HCT116 (cell line): Measurements from ENCODE around the gene WHRN. TPM values are rescaled to one million over a fixed set of nuclear protein-coding genes. Genes with fewer than 3 reads are reported as not detected.

Source experiments
- ATAC-seq: fragments of 200-7000 bp; cut with Tn5 transposase; 2 replicates; pipeline ENCODE4 v1.9.1; 2020; ENCODE audit warnings: mild to moderate bottlenecking, moderate library complexity
- BruUV-seq: library from RNA; stranded (reverse); fragments of 400-500 nt; replicated peaks from 2 replicates; lab custom pipeline; 2021; lab: Mats Ljungman, UMichigan
- CTCF ChIA-PET: fragments of 300-600 bp; sonication (Branson Sonifier 250); formaldehyde crosslinking; loops from one replicate; lab custom pipeline; 2021; ENCODE audit warnings: antibody characterized with exemption; lab: Charles Lee
- POLR2A ChIA-PET: fragments of 300-600, 350-600 bp; sonication (Branson Sonifier 250); formaldehyde crosslinking; loops from one replicate; lab custom pipeline; 2021; ENCODE audit warnings: antibody characterized with exemption; lab: Charles Lee
- RAD21 ChIA-PET, 2 experiments: fragments of 300-600 bp; sonication (Branson Sonifier 250); formaldehyde crosslinking; loops; one replicate each; lab custom pipeline; 2023; ENCODE audit warnings: low total read pairs in 2 of 2; ENCODE audit not compliant: uncharacterized antibody in 2 of 2, unreplicated experiment in 2 of 2, low non-redundant PET in 1 of 2; lab: Charles Lee
- DNase-seq: peaks from one replicate; pipeline ENCODE4 v3.0.0-alpha.2; 2010; ENCODE audit warnings: low read depth, low spot score
- H2AFZ ChIP-seq: fragments of 200-600 bp; shearing (Covaris generic), sonication (generic); 2 replicates; pipeline ENCODE4 v1.6.1; 2017; ENCODE audit warnings: low read depth, mixed run types, mixed read lengths, antibody characterized with exemption, low read length; ENCODE audit not compliant: poor library complexity, severe bottlenecking
- H3K27ac ChIP-seq: 2 replicates; pipeline ENCODE4 v1.5.1; 2012; ENCODE audit warnings: low read depth, low read length
- H3K27me3 ChIP-seq: fragments of 200-600 bp; sonication (generic); 2 replicates; pipeline ENCODE4 v1.6.1; 2016; ENCODE audit warnings: mixed run types, low read length, mixed read lengths; ENCODE audit not compliant: insufficient read depth
- H3K36me3 ChIP-seq, 2 experiments: fragments of 200-500 bp in 1 of 2; fragments of 200-600 bp in 1 of 2; sonication (Bioruptor generic) in 1 of 2; sonication (generic) in 1 of 2; 2 replicates each; pipeline versions ENCODE4 v1.5.1 to v1.6.1; 2014 to 2016; ENCODE audit warnings: low read length in 2 of 2, inconsistent platforms in 1 of 2, mixed read lengths in 1 of 2, mixed run types in 1 of 2; ENCODE audit not compliant: insufficient read depth in 2 of 2, control insufficient read depth in 1 of 2
- H3K4me1 ChIP-seq, 2 experiments: fragments of 200-600 bp in 1 of 2; sonication (generic) in 1 of 2; 2 replicates each; pipeline versions ENCODE4 v1.5.1 to v1.6.1; 2012 to 2017; ENCODE audit warnings: low read length in 2 of 2, inconsistent platforms in 1 of 2, mild to moderate bottlenecking in 1 of 2, mixed read lengths in 1 of 2, mixed run types in 1 of 2, moderate library complexity in 1 of 2; ENCODE audit not compliant: insufficient read depth in 2 of 2, control insufficient read depth in 1 of 2
- H3K4me2 ChIP-seq: fragments of 200-600 bp; sonication (generic); 2 replicates; pipeline ENCODE4 v1.6.1; 2017; ENCODE audit warnings: mixed run types, low read length, mixed read lengths
- H3K4me3 ChIP-seq, 2 experiments: fragments of 200-600 bp in 1 of 2; sonication (generic) in 1 of 2; replicated peaks in 1 of 2; 2 replicates each; pipeline ENCODE4 v1.5.1; 2011 to 2016; ENCODE audit warnings: low read length in 2 of 2, control low read depth in 1 of 2, low read depth in 1 of 2, mild to moderate bottlenecking in 1 of 2, mixed read lengths in 1 of 2, mixed run types in 1 of 2
- H3K79me2 ChIP-seq: fragments of 200-600 bp; sonication (generic); 2 replicates; pipeline ENCODE4 v1.6.1; 2017; ENCODE audit warnings: mild to moderate bottlenecking, mixed run types, low read length, moderate library complexity, mixed read lengths; ENCODE audit not compliant: insufficient read depth
- H3K9ac ChIP-seq: fragments of 200-600 bp; sonication (generic); 2 replicates; pipeline ENCODE4 v1.6.1; 2016; ENCODE audit warnings: low read length, mixed read lengths
- H3K9me2 ChIP-seq: fragments of 200-600 bp; sonication (generic), shearing (Covaris generic); 2 replicates; pipeline ENCODE4 v1.6.1; 2017; ENCODE audit warnings: mixed run types, mild to moderate bottlenecking, moderate library complexity; ENCODE audit not compliant: insufficient read depth
- H3K9me3 ChIP-seq, 2 experiments: fragments of 200-500 bp in 1 of 2; fragments of 200-600 bp in 1 of 2; sonication (Bioruptor generic) in 1 of 2; sonication (generic) in 1 of 2; 2 replicates each; pipeline ENCODE4 v1.6.1; 2014 to 2017; ENCODE audit warnings: low read length in 2 of 2, mixed read lengths in 2 of 2, inconsistent platforms in 1 of 2, low read depth in 1 of 2, mild to moderate bottlenecking in 1 of 2, mixed run types in 1 of 2, moderate library complexity in 1 of 2; ENCODE audit not compliant: control insufficient read depth in 1 of 2, insufficient read depth in 1 of 2
- H4K20me1 ChIP-seq: fragments of 200-600 bp; sonication (generic), shearing (Covaris generic); 2 replicates; pipeline ENCODE4 v1.6.1; 2017; ENCODE audit warnings: mixed run types, mild to moderate bottlenecking, moderate library complexity; ENCODE audit not compliant: insufficient read depth
- CTCF ChIP-seq, 3 experiments: fragments of 200-600 bp in 1 of 3; sonication (generic) in 1 of 3; IDR thresholded peaks in 2 of 3; conservative IDR thresholded peaks in 1 of 3; 2 replicates each; pipeline ENCODE4 v1.5.1; 2012 to 2017; ENCODE audit warnings: low read depth in 2 of 3, low read length in 2 of 3, antibody characterized with exemption in 1 of 3, borderline replicate concordance in 1 of 3, control low read depth in 1 of 3, mild to moderate bottlenecking in 1 of 3, mixed read lengths in 1 of 3, mixed run types in 1 of 3, moderate library complexity in 1 of 3; ENCODE audit not compliant: insufficient read depth in 1 of 3
- EGR1 ChIP-seq: IDR thresholded peaks from 2 replicates; pipeline ENCODE4 v1.6.1; 2012; ENCODE audit warnings: low read depth
- ELF1 ChIP-seq: IDR thresholded peaks from 2 replicates; pipeline ENCODE4 v1.6.1; 2012; ENCODE audit warnings: low read depth, borderline replicate concordance
- EZH2 ChIP-seq: fragments of 200-600 bp; sonication (generic); IDR thresholded peaks from 2 replicates; pipeline ENCODE4 v1.6.1; 2017; ENCODE audit warnings: antibody characterized with exemption, mixed run types
- JUND ChIP-seq: IDR thresholded peaks from 2 replicates; pipeline ENCODE4 v1.6.1; 2012
- MAX ChIP-seq: IDR thresholded peaks from 2 replicates; pipeline ENCODE4 v1.6.1; 2012
- POLR2AphosphoS5 ChIP-seq: IDR thresholded peaks from 2 replicates; pipeline ENCODE4 v1.6.1; 2011; ENCODE audit warnings: mild to moderate bottlenecking, low read depth, low read length, moderate library complexity
- RAD21 ChIP-seq: IDR thresholded peaks from 2 replicates; pipeline ENCODE4 v1.6.1; 2012; ENCODE audit warnings: low read depth, mild to moderate bottlenecking
- SIN3A ChIP-seq: IDR thresholded peaks from 2 replicates; pipeline ENCODE4 v1.6.1; 2012; ENCODE audit warnings: low read depth
- SP1 ChIP-seq: IDR thresholded peaks from 2 replicates; pipeline ENCODE4 v1.6.1; 2012; ENCODE audit warnings: low read depth
- SRF ChIP-seq: IDR thresholded peaks from 2 replicates; pipeline ENCODE4 v1.6.1; 2012; ENCODE audit warnings: low read depth
- TCF7L2 ChIP-seq: IDR thresholded peaks from 2 replicates; pipeline ENCODE4 v1.7.0; 2011; ENCODE audit warnings: borderline replicate concordance, inconsistent platforms; ENCODE audit not compliant: insufficient read depth, insufficient read length; ENCODE audit errors: extremely low read depth
- ZBTB33 ChIP-seq: IDR thresholded peaks from 2 replicates; pipeline ENCODE4 v1.6.1; 2011; ENCODE audit warnings: mild to moderate bottlenecking, low read length, moderate library complexity; ENCODE audit not compliant: insufficient replicate concordance; ENCODE audit errors: extremely low read depth
- ZFX ChIP-seq: fragments of 450-650 bp; IDR thresholded peaks from 2 replicates; pipeline ENCODE4 v1.6.1; 2017
- ZNF274 ChIP-seq: fragments of 200-500 bp; sonication (Bioruptor generic); IDR thresholded peaks from 2 replicates; pipeline ENCODE4 v1.6.1; 2014; ENCODE audit warnings: mild to moderate bottlenecking, low read depth, low read length, inconsistent platforms
- intact Hi-C: fragments of 100-400 bp; cut with micrococcal nuclease; formaldehyde crosslinking; loops from 2 replicates; pipeline ENCODE4 v1.10.0; 2022
- total RNA-seq: library from RNA; stranded (reverse); gene quantifications from one replicate; pipeline ENCODE4 v1.2.1, GENCODE V29; 2021; ENCODE audit not compliant: unreplicated experiment
- TF ChIP-seq, protein P1 (sequence below): IDR thresholded peaks from 2 replicates; pipeline ENCODE4 v1.6.1; 2012

WHRN gene
- total RNA-seq, 1 experiment from 2014 or later, result 12.8 TPM

GRCh38 chr9:114363424-114363823 lies 141.8 kb downstream of the WHRN start:
- intact Hi-C loops, result no loop called here
- no peak for TF ChIP-seq JUND
- TF ChIP-seq SIN3A, result no peak
- no peak for TF ChIP-seq SP1
- no peak for TF ChIP-seq EGR1
- TF ChIP-seq ZNF274, result no peak
- TF ChIP-seq RAD21, result no peak
- TF ChIP-seq EZH2, result no peak
- no peak for TF ChIP-seq SRF
- TF ChIP-seq CTCF (IDR thresholded peaks at IDR 0.05 in 2 of 3, conservative IDR thresholded peaks at IDR 0.05 in 1 of 3; ENCODE audit: borderline replicate concordance in 1 of 3, insufficient read depth in 1 of 3, low read depth in 2 of 3, low read length in 2 of 3), result no peak
- TF ChIP-seq, protein P1, sequence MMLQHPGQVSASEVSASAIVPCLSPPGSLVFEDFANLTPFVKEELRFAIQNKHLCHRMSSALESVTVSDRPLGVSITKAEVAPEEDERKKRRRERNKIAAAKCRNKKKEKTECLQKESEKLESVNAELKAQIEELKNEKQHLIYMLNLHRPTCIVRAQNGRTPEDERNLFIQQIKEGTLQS, result no peak
- no peak for TF ChIP-seq ZBTB33
- TF ChIP-seq ZFX, result no peak
- TF ChIP-seq ELF1, result no peak
- no peak for TF ChIP-seq POLR2AphosphoS5
- TF ChIP-seq TCF7L2, result no peak
- no peak for TF ChIP-seq MAX
- H3K27ac ChIP-seq, result no peak overlapping the region
- H3K4me3 ChIP-seq, result no peak overlapping the region
- no peak overlapping the region for H2AFZ ChIP-seq
- no peak overlapping the region for H3K9ac ChIP-seq
- no TSS peak for BruUV-seq
- no peaks in the 10 kb centered on the region for H3K9me3 ChIP-seq
- H3K4me1 ChIP-seq, result peaks cover 0 to 8% of the 10 kb centered on the region in 2 experiments; a peak in 2 of 4 replicates
- H3K79me2 ChIP-seq, result no peaks in the 10 kb centered on the region
- no peaks in the 10 kb centered on the region for H4K20me1 ChIP-seq
- H3K9me2 ChIP-seq, result no peaks in the 10 kb centered on the region
- ChIA-PET CTCF (no interaction called here), POLR2A (no interaction called here), RAD21 (no interaction called here)
- H3K27me3 ChIP-seq, result no peaks in the 10 kb centered on the region
- no peak for DNase-seq
- ATAC-seq, result no peak
- H3K4me2 ChIP-seq, result no peak overlapping the region
- no peaks in the 10 kb centered on the region; a peak in 1 of 4 replicates for H3K36me3 ChIP-seq
